ENCODE data around the gene AGAP1. TPM values are rescaled to one million over a fixed set of nuclear protein-coding genes. Genes with fewer than 3 reads are reported as not detected.

AGAP1 gene
- total RNA-seq, 2 experiments from 2014 or later = not detected

- H3K9me3 ChIP-seq (ENCODE audit: low read length) = no peaks in the 10 kb centered on the region
- H3K4me3 ChIP-seq (ENCODE audit: low read depth, low read length, poor library complexity, severe bottlenecking) = no peak overlapping the region
- no peak overlapping the region for H3K4me2 ChIP-seq (ENCODE audit: low read length)
- H2AFZ ChIP-seq (ENCODE audit: low read length) = no peak overlapping the region
- no peaks in the 10 kb centered on the region for H3K4me1 ChIP-seq (ENCODE audit: insufficient read depth, low read length, poor library complexity, severe bottlenecking)
- DNase-seq (ENCODE audit: low spot score) = no peak
- intact Hi-C loops (cut with micrococcal nuclease; ENCODE audit: unreplicated experiment) = no loop called here
- H4K20me1 ChIP-seq (ENCODE audit: insufficient read depth, low read length) = no peaks in the 10 kb centered on the region; the same call in 1 of the 2 replicates
- H3K9me2 ChIP-seq (ENCODE audit: insufficient read depth, low read length) = no peaks in the 10 kb centered on the region
- CTCF ChIA-PET (ENCODE audit: unreplicated experiment) = no interaction called here
- H3K79me2 ChIP-seq (ENCODE audit: insufficient read depth, low read depth, low read length) = no peaks in the 10 kb centered on the region
- no peaks in the 10 kb centered on the region for H3K36me3 ChIP-seq (ENCODE audit: insufficient read depth, low read length)
- POLR2A ChIA-PET = no interaction called here
- TF ChIP-seq EZH2phosphoT487 (IDR thresholded peaks at IDR 0.05; ENCODE audit: borderline replicate concordance, low read depth, low read length) = no peak
- TF ChIP-seq, protein P1, sequence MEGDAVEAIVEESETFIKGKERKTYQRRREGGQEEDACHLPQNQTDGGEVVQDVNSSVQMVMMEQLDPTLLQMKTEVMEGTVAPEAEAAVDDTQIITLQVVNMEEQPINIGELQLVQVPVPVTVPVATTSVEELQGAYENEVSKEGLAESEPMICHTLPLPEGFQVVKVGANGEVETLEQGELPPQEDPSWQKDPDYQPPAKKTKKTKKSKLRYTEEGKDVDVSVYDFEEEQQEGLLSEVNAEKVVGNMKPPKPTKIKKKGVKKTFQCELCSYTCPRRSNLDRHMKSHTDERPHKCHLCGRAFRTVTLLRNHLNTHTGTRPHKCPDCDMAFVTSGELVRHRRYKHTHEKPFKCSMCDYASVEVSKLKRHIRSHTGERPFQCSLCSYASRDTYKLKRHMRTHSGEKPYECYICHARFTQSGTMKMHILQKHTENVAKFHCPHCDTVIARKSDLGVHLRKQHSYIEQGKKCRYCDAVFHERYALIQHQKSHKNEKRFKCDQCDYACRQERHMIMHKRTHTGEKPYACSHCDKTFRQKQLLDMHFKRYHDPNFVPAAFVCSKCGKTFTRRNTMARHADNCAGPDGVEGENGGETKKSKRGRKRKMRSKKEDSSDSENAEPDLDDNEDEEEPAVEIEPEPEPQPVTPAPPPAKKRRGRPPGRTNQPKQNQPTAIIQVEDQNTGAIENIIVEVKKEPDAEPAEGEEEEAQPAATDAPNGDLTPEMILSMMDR (conservative IDR thresholded peaks at IDR 0.05; ENCODE audit: low read length) = no peak
- no TSS peak for BruUV-seq (replicated peaks)
- no peak overlapping the region for H3K27ac ChIP-seq (ENCODE audit: low read depth, low read length, poor library complexity, severe bottlenecking)
Measured at GRCh38 chr2:235726554-235726953, 232.7 kb downstream of the AGAP1 start.

GRCh38 chr2:235727174-235727573 is 233.3 kb downstream of the AGAP1 start:
- intact Hi-C loops (cut with micrococcal nuclease; ENCODE audit: unreplicated experiment) = no loop called here
- POLR2A ChIA-PET = interaction anchor here (0.7 kb wide), 1 partner anchor 92 kb away, joined by 3 read pairs; no protein-coding TSS in a partner anchor
- no peak overlapping the region for H3K4me3 ChIP-seq (ENCODE audit: low read depth, low read length, poor library complexity, severe bottlenecking)
- H3K4me2 ChIP-seq (ENCODE audit: low read length) = no peak overlapping the region
- TF ChIP-seq, protein P1 (conservative IDR thresholded peaks at IDR 0.05; ENCODE audit: low read length) = no peak
- no peak for TF ChIP-seq EZH2phosphoT487 (IDR thresholded peaks at IDR 0.05; ENCODE audit: borderline replicate concordance, low read depth, low read length)
- no TSS peak for BruUV-seq (replicated peaks)
- no peaks in the 10 kb centered on the region for H3K36me3 ChIP-seq (ENCODE audit: insufficient read depth, low read length)
- no peak overlapping the region for H3K27ac ChIP-seq (ENCODE audit: low read depth, low read length, poor library complexity, severe bottlenecking)
- DNase-seq (ENCODE audit: low spot score) = no peak
- H2AFZ ChIP-seq (ENCODE audit: low read length) = no peak overlapping the region
- CTCF ChIA-PET (ENCODE audit: unreplicated experiment) = no interaction called here
- H3K79me2 ChIP-seq (ENCODE audit: insufficient read depth, low read depth, low read length) = no peaks in the 10 kb centered on the region
- no peaks in the 10 kb centered on the region for H3K4me1 ChIP-seq (ENCODE audit: insufficient read depth, low read length, poor library complexity, severe bottlenecking)
- H3K9me2 ChIP-seq (ENCODE audit: insufficient read depth, low read length) = no peaks in the 10 kb centered on the region
- no peaks in the 10 kb centered on the region for H3K9me3 ChIP-seq (ENCODE audit: low read length)
- no peaks in the 10 kb centered on the region; the same call in 1 of the 2 replicates for H4K20me1 ChIP-seq (ENCODE audit: insufficient read depth, low read length)

GRCh38 chr2:235727891-235728799 is 234.3 kb downstream of the AGAP1 start:
- no TSS peak for BruUV-seq (replicated peaks)
- no peak for TF ChIP-seq EZH2phosphoT487 (IDR thresholded peaks at IDR 0.05; ENCODE audit: borderline replicate concordance, low read depth, low read length)
- TF ChIP-seq, protein P1 (conservative IDR thresholded peaks at IDR 0.05; ENCODE audit: low read length) = no peak

More at GRCh38 chr2:235727891-235728799, 234.3 kb downstream of the AGAP1 start:
- H3K4me3 ChIP-seq (ENCODE audit: low read depth, low read length, poor library complexity, severe bottlenecking) = no peak overlapping the region
- H3K9me2 ChIP-seq (ENCODE audit: insufficient read depth, low read length) = no peaks in the 10 kb centered on the region
- intact Hi-C loops (cut with micrococcal nuclease; ENCODE audit: unreplicated experiment) = no loop called here
- no peak for DNase-seq (ENCODE audit: low spot score)
- POLR2A ChIA-PET = interaction anchor here (0.7 kb wide), 1 partner anchor 91 kb away, joined by 3 read pairs; no protein-coding TSS in a partner anchor
- H3K9me3 ChIP-seq (ENCODE audit: low read length) = no peaks in the 10 kb centered on the region
- no peak overlapping the region for H2AFZ ChIP-seq (ENCODE audit: low read length)
- H3K27ac ChIP-seq (ENCODE audit: low read depth, low read length, poor library complexity, severe bottlenecking) = no peak overlapping the region
- no peaks in the 10 kb centered on the region for H3K36me3 ChIP-seq (ENCODE audit: insufficient read depth, low read length)
- H3K79me2 ChIP-seq (ENCODE audit: insufficient read depth, low read depth, low read length) = no peaks in the 10 kb centered on the region
- H4K20me1 ChIP-seq (ENCODE audit: insufficient read depth, low read length) = no peaks in the 10 kb centered on the region; the same call in 1 of the 2 replicates
- no peak overlapping the region for H3K4me2 ChIP-seq (ENCODE audit: low read length)
- no peaks in the 10 kb centered on the region for H3K4me1 ChIP-seq (ENCODE audit: insufficient read depth, low read length, poor library complexity, severe bottlenecking)
- CTCF ChIA-PET (ENCODE audit: unreplicated experiment) = no interaction called here

All from OCI-LY7 (cell line).